K562 (cell line): ENCODE data around the gene TMSB4X. TPM values are rescaled to one million over a fixed set of nuclear protein-coding genes. Genes with fewer than 3 reads are reported as not detected.

Experiments used
- CBFB ChIP-seq: sonication (generic); formaldehyde crosslinking; IDR thresholded peaks from 2 replicates; pipeline ENCODE4 v1.4.0; 2020; ENCODE audit warnings: mild to moderate bottlenecking, missing genetic modification reagents
- ELK1 ChIP-seq: sonication (generic); formaldehyde crosslinking; IDR thresholded peaks from 2 replicates; pipeline ENCODE4 v1.8.1; 2022; ENCODE audit warnings: missing genetic modification reagents
- HDGF ChIP-seq: fragments of 450-650 bp; IDR thresholded peaks from 2 replicates; pipeline ENCODE4 v1.6.1; 2016
- HLTF ChIP-seq: fragments of 450-650 bp; IDR thresholded peaks from 2 replicates; pipeline ENCODE4 v1.6.1; 2016
- HSF4 ChIP-seq: fragments of 250-450 bp; sonication (Bioruptor Pico); IDR thresholded peaks from 2 replicates; pipeline ENCODE4 v2.1.2; 2022; ENCODE audit warnings: mild to moderate bottlenecking, moderate library complexity, borderline replicate concordance
- JUNB ChIP-seq: fragments of 450-650 bp; formaldehyde crosslinking; conservative IDR thresholded peaks from 2 replicates; pipeline ENCODE4 v1.4.0; 2020; ENCODE audit warnings: mild to moderate bottlenecking
- KDM4B ChIP-seq, 2 experiments: fragments of 450-650 bp in 1 of 2; sonication (generic) in 1 of 2; IDR thresholded peaks; 2 replicates each; pipeline ENCODE4 v1.6.1; 2016 to 2017; ENCODE audit warnings: borderline replicate concordance in 2 of 2, antibody characterized with exemption in 1 of 2, low read depth in 1 of 2, mild to moderate bottlenecking in 1 of 2
- NFXL1 ChIP-seq: fragments of 450-650 bp; formaldehyde crosslinking; IDR thresholded peaks from 2 replicates; pipeline ENCODE4 v1.4.0; 2021; ENCODE audit warnings: mild to moderate bottlenecking
- NR4A1 ChIP-seq, 2 experiments: fragments of 250-450 bp in 1 of 2; fragments of 450-650 bp in 1 of 2; sonication (Bioruptor Pico) in 1 of 2; IDR thresholded peaks; 2 replicates each; pipeline versions ENCODE4 v1.4.0 to v1.6.1; 2016 to 2020; ENCODE audit warnings: mild to moderate bottlenecking in 2 of 2, missing compliant biosample characterization in 1 of 2, missing genetic modification characterization in 1 of 2, moderate library complexity in 1 of 2
- NRF1 ChIP-seq, 2 experiments: fragments of 450-650 bp; IDR thresholded peaks in 1 of 2; conservative IDR thresholded peaks in 1 of 2; 2 replicates each; pipeline ENCODE4 v1.6.1; 2014; ENCODE audit warnings: mild to moderate bottlenecking in 2 of 2
- PCBP1 ChIP-seq: fragments of 200-400 bp; formaldehyde crosslinking; IDR thresholded peaks from 2 replicates; pipeline ENCODE4 v1.6.1; 2018; ENCODE audit warnings: mild to moderate bottlenecking, low read depth, low read length; ENCODE audit not compliant: poor library complexity, severe bottlenecking
- PHB2 ChIP-seq: fragments of 450-650 bp; IDR thresholded peaks from 2 replicates; pipeline ENCODE4 v1.6.1; 2017; ENCODE audit warnings: low read depth
- RBBP5 ChIP-seq: fragments of 200-600 bp; sonication (generic); IDR thresholded peaks from 2 replicates; pipeline ENCODE4 v1.6.1; 2012; ENCODE audit warnings: borderline replicate concordance, mild to moderate bottlenecking, low read length, control low read depth, inconsistent platforms; ENCODE audit not compliant: insufficient read depth, poor library complexity, severe bottlenecking
- SMAD3 ChIP-seq: fragments of 450-650 bp; formaldehyde crosslinking; conservative IDR thresholded peaks from 2 replicates; pipeline ENCODE4 v1.4.0; 2020; ENCODE audit warnings: mild to moderate bottlenecking
- SMARCA4 ChIP-seq: fragments of 450-650 bp; IDR thresholded peaks from 2 replicates; pipeline ENCODE4 v1.6.1; 2016
- ZNF12 ChIP-seq: sonication (generic); formaldehyde crosslinking; IDR thresholded peaks from 2 replicates; pipeline ENCODE4 v1.4.0; 2020; ENCODE audit warnings: mild to moderate bottlenecking, missing genetic modification reagents
- ZNF318 ChIP-seq, 2 experiments: fragments of 450-650 bp; IDR thresholded peaks; 2 replicates each; pipeline ENCODE4 v1.6.1; 2016; ENCODE audit warnings: mild to moderate bottlenecking in 2 of 2, borderline replicate concordance in 1 of 2, low read depth in 1 of 2, moderate library complexity in 1 of 2
- ZSCAN32 ChIP-seq: fragments of 450-650 bp; formaldehyde crosslinking; IDR thresholded peaks from 2 replicates; pipeline ENCODE4 v1.4.0; 2020; ENCODE audit warnings: mild to moderate bottlenecking, moderate library complexity
- polyA plus RNA-seq, 8 experiments: library from polyadenylated mRNA; depleted of rRNA in 4 of 8; stranded (reverse) in 5 of 8; unstranded in 3 of 8; fragments of >200 nt; fragmentation: Nextera tagmentation in 2 of 8; fragmentation: Illumina TruSeq in 1 of 8; extraction: Ambion mirVana in 2 of 8; extraction: Trizol in 1 of 8; gene quantifications; 2 replicates each; pipeline versions ENCODE4 v1.2.1 to v1.2.3, GENCODE V29; 2011 to 2014; ENCODE audit warnings: inconsistent platforms in 1 of 8, missing spikeins in 1 of 8
- total RNA-seq, 7 experiments: library from RNA; depleted of rRNA in 6 of 7; stranded (reverse); fragments of >200 nt in 6 of 7; fragmentation: Illumina TruSeq in 2 of 7; extraction: Trizol in 2 of 7; gene quantifications; 2 replicates each; pipeline versions ENCODE4 v1.2.1 to v1.2.3, GENCODE V29; 2011 to 2021; ENCODE audit warnings: low replicate concordance in 1 of 7

Gene TMSB4X
- total and polyA plus RNA-seq, 9 of the 15 experiments (the other 6 are each of a cell fraction or from before 2014, with no cell fraction given): 1,035 to 2,035 (median 1,529) TPM

GRCh38 chrX:12949927-12950656, 24.8 kb upstream of the TMSB4X start (continued):
- no peak for TF ChIP-seq ELK1
- TF ChIP-seq JUNB (CRISPR knock-in tag): 0 out of 2 replicates have a peak, but pooled peaks have one; percentile 38
- TF ChIP-seq CBFB: no peak
- no peak for TF ChIP-seq PHB2
- no peak for TF ChIP-seq ZSCAN32 (CRISPR knock-in tag)
- no peak for TF ChIP-seq NR4A1 (CRISPR knock-in tag; IDR thresholded peaks at IDR 0.05)
- peak; percentile 69; the same call in 1 of the 2 replicates for TF ChIP-seq NR4A1 (tag; IDR thresholded peaks at IDR 0.05)
- TF ChIP-seq NRF1 (conservative IDR thresholded peaks at IDR 0.05 in 1 of 2, IDR thresholded peaks at IDR 0.05 in 1 of 2): peak; percentile 59 to 68
- no peak for TF ChIP-seq HLTF
- TF ChIP-seq PCBP1: no peak
- TF ChIP-seq ZNF318 (IDR thresholded peaks at IDR 0.05; ENCODE audit: borderline replicate concordance in 1 of 2, low read depth in 1 of 2): peak in 1 of 2 experiments; percentile 59; a peak in 1 of 4 replicates
- TF ChIP-seq RBBP5: no peak
- no peak for TF ChIP-seq HDGF
- TF ChIP-seq KDM4B (IDR thresholded peaks at IDR 0.05; ENCODE audit: borderline replicate concordance in 2 of 2, low read depth in 1 of 2): no peak
- no peak for TF ChIP-seq NFXL1 (CRISPR knock-in tag)
- TF ChIP-seq ZNF12 (CRISPR knock-in tag): no peak
- no peak; the same call in 1 of the 2 replicates for TF ChIP-seq SMARCA4
- peak; percentile 70; the same call in 1 of the 2 replicates for TF ChIP-seq HSF4 (CRISPR knock-in tag)
- TF ChIP-seq SMAD3: no peak
